HK-2 (cell line): ENCODE data around the gene SRSF1.
"Not testable (repeated sequence)": the region's sequence is repeated elsewhere in the genome, so short reads cannot be mapped to it uniquely, and the experiment has no call there.

Experiments used
- DNase-seq: peaks from one replicate; pipeline ENCODE4 v3.0.0-alpha.2; 2018; ENCODE audit not compliant: unreplicated experiment

The SRSF1 gene

GRCh38 chr17:57965521-57966160, 41.4 kb downstream of the SRSF1 start:
- DNase-seq, result no peak

- no peak for DNase-seq
Measured at GRCh38 chr17:57963149-57963511, 43.9 kb downstream of the SRSF1 start.

GRCh38 chr17:57962279-57963148, 44.5 kb downstream of the SRSF1 start:
- no peak for DNase-seq

GRCh38 chr17:57959929-57960328, 47.1 kb downstream of the SRSF1 start:
- no peak for DNase-seq

- not testable (repeated sequence) for DNase-seq
Measured at GRCh38 chr17:57958391-57958790, 48.7 kb downstream of the SRSF1 start.

- DNase-seq, result no peak
Measured at GRCh38 chr17:57957886-57958285, 49.2 kb downstream of the SRSF1 start.

GRCh38 chr17:57957120-57957850, 49.8 kb downstream of the SRSF1 start:
- no peak for DNase-seq

GRCh38 chr17:57956291-57957119, 50.5 kb downstream of the SRSF1 start:
- no peak for DNase-seq

- DNase-seq, result peak; percentile 80
Measured at GRCh38 chr17:57955183-57955931, 51.7 kb downstream of the SRSF1 start, which contains the start of gene CUEDC1. Gene CUEDC1 (minus strand): TSS chr17:57955412. CDS start chr17:57885564, 69,848 bp downstream.

- DNase-seq, result peak; percentile 80
Measured at GRCh38 chr17:57954397-57955182, 52.5 kb downstream of the SRSF1 start.

- no peak for DNase-seq
Measured at GRCh38 chr17:57953705-57954396, 53.2 kb downstream of the SRSF1 start.
